HEK293T (cell line): ENCODE results near the gene RNASEL.

ENCODE experiments used
- CTBP1 ChIP-seq: fragments of 450-650 bp; IDR thresholded peaks from 2 replicates; pipeline ENCODE4 v1.6.1; 2016; ENCODE audit warnings: borderline replicate concordance
- SP1 ChIP-seq: fragments of 450-650 bp; IDR thresholded peaks from 2 replicates; pipeline ENCODE4 v1.6.1; 2017
- TF ChIP-seq, protein P1 (sequence below): fragments of 450-650 bp; IDR thresholded peaks from 2 replicates; pipeline ENCODE4 v1.6.1; 2016

DNA sequence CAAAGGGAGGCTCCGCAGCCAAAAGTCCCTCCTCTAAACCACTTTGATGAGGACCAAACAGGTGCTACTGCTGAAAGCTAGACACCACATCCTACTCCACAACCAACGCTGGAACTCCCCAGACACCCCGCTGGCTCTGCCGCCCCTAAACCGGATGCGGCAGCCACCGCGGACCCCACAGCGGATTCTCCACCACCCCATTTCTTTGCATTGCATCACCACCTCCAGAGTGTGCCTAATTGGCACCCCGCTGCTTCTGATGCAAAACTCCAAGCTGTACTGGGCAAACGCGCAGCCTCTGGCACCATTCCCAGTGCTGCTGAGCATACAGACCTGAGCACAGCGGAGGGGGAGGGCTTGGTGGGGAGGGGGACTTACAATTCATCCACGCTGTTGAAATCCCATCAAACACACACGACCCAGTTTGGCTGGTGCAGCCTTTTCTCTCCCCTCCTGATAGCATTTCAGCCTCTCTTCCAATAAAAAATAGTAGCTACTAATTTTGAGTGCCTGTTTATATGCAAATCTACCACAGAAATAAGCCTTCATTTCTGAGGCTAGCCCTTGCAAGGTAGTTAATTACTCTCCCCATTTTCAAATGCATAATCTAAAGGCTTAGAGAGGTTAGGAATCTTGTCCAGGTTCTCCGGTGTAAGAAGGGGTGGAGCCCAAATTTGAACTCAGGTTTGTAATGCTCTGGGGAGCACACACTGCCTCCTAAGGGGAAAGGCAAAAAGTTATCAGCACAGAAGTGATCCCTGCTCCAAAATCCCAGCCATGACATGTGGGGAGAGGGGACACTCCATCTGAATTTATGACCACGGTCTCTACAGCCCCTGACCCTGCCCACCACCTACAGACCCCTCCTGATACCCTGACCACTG lies 27.3 kb upstream of the RNASEL start:
- TF ChIP-seq CTBP1, result no peak
- TF ChIP-seq, protein P1, sequence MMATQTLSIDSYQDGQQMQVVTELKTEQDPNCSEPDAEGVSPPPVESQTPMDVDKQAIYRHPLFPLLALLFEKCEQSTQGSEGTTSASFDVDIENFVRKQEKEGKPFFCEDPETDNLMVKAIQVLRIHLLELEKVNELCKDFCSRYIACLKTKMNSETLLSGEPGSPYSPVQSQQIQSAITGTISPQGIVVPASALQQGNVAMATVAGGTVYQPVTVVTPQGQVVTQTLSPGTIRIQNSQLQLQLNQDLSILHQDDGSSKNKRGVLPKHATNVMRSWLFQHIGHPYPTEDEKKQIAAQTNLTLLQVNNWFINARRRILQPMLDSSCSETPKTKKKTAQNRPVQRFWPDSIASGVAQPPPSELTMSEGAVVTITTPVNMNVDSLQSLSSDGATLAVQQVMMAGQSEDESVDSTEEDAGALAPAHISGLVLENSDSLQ, result no peak
- TF ChIP-seq SP1, result no peak
